Forelimb muscle (tissue), 1 donor: ENCODE results near the gene PRPF4. TPM values are rescaled to one million over a fixed set of nuclear protein-coding genes. Genes with fewer than 3 reads are reported as not detected.
"Not testable (repeated sequence)": the region's sequence is repeated elsewhere in the genome, so short reads cannot be mapped to it uniquely, and the experiment has no call there.

Experiments
- DNase-seq: peaks from one replicate; pipeline ENCODE4 v3.0.0-alpha.2; 2013; ENCODE audit warnings: low read depth
- polyA plus RNA-seq: library from polyadenylated mRNA; unstranded; fragments of 120-200 nt; gene quantifications from one replicate; pipeline ENCODE4 v1.2.1, GENCODE V29; 2013; ENCODE audit not compliant: insufficient read length

Gene PRPF4
- polyA plus RNA-seq = 16.6 TPM

DNA sequence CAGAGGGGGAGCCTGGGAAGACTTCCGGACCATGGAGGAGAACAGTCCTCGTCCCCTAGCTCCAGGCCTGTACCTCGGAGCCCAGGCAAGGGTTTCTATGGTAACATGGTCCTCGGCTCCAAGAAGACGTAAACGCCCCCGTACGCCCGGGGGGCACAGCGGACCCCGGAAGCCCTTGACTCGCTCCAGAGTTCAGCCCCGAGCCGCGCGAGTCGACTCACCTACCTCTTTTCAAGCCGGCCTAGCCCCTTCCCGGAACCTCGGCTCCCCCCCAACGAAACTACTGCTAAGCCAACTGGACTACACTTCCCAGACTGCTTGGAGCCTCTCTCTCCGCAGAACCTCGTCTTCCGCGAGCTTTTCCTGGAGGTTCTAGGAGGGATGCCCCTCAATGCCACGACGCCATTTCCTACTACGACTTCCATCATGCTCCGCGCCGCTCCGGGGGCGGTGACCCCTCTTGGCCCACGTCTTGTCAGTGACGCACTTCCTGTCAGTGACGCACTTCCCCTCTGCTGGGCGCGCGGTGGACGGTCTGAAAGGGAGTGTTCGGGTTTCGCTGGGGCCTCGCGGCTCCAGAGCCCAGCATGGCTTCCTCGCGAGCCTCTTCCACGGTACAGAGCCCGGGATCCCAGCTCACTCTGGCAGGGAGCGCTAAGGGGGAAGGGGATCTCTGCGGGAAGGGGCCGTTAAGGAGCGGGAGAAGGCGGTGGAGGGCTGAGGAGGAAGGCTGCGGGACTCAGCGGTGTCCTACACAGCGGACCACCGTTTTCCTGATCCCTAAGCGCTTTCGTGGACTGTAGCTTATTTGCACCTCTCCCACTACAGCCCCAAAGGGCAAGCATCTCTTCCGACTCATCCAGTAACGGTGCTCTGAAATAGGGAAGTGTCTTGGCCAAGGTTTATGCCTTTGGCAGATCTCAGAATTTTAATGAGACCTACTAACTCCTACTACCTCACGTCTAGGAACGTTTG lies at the start of gene PRPF4, which contains the start of gene CDC26:
Gene PRPF4 (plus strand): TSS at position 502 of the 975 bp plus-strand sequence. CDS start 86 bp downstream, at position 588.
Gene CDC26 (minus strand): TSS at position 416 of the 975 bp plus-strand sequence. CDS start 3,065 bp downstream, outside the sequence.
- DNase-seq = peak; percentile 94

DNA sequence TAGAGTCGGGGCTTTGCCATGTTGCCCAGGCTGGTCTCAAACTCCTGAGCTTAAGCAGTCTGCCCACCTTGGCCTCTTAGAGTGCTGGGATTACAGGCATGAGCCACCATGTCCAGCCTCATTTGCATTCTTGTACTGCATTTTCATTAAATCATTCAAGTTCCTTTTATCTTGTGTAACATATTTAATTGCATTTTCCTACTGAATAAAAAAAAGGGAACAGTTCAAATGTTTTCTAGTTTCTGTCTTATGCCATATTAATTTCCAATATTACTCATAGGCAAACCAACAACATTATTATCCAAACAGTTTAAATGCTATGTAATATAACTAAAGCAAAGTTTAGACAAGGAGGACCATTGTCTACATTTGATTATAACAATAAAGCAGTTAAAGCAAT lies 48.0 kb upstream of the PRPF4 start:
- no peak for DNase-seq

DNA sequence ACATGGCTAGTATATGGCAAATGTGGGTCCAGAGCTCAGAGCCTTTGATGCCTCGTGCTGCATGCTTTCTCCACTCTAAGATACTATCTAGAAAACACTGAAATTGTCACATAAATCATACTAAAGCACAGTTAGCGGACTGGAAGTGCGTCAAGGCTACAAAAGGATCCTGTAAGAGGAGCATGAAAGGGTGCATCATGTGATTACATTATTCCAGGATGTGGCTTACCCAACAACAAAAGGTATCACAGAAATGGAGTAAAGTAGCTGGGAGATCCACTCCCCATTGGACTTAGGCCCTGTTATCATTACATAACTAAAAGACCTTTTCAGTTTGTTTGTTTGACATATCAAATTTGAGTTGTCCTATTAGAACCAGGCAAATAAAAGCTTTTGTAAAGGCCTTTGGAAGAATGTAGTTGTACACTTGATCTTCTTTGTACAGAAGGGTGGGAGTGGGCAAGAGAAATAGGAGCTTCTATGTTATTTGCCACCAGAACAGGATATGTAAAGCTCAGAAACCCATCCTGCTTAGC lies 47.3 kb upstream of the PRPF4 start:
- no peak for DNase-seq

DNA sequence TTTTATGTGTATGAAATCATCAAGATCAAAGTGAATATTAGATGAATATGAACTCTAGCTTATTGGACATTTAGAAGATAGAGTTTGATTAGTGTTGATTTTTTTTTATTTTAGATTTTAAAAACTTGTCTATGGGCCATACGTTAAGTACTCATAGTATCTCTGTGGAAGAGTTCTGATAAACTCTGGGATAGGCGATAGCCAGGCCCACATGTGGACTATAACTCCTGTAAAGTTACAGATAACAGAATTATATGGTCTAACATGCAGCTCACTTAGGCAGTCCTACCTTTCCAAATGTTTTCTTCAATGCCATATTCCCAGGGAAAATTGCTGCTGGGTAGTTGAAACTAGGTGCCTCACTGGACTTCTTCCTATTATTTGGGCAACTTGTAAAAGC lies 43.8 kb upstream of the PRPF4 start:
- DNase-seq = no peak

DNA sequence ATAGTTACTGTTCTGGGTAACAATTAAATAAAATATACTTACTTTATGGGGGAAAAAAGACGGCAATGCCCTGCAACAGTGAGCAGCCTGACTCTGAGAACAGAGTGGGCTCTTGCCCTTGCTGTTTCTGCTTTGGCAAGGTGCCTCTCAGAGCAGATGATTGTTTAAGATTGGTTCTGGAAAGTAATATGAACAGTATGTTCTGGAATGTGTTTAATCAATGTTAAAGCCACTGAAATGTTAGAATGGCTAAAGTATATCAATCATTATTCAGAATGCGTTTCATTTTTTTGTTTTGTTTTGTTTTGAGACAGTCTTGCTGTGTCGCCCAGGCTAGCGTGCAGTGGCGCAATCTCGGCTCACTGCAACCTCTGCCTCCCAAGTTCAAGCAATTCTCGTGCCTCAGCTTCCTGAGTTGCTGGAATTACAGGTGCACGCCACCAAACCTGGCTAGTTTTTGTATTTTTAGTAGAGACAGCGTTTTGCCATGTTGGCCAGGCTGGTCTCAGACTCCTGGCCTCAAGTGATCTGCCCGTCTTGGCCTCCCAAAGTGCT lies 39.7 kb upstream of the PRPF4 start:
- not testable (repeated sequence) for DNase-seq

DNA sequence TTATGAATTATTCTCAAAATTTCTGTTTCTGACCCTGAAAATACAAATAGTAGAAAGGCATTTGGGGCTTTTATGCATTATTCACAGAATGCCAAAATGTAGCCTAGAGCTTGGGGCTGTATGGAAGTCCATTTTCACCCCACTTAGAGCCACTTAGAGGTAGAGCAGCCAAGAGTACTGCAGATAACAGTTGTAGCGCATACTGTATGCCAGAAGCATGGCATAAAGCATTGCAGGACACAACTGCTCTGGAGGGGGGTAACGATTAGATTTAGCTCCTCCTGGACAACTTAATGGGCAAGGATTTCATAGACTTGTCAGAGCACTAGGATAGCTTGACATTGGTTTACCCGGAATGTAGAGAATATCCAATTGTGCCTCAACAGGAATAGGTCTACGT lies 38.4 kb upstream of the PRPF4 start:
- DNase-seq = no peak

DNA sequence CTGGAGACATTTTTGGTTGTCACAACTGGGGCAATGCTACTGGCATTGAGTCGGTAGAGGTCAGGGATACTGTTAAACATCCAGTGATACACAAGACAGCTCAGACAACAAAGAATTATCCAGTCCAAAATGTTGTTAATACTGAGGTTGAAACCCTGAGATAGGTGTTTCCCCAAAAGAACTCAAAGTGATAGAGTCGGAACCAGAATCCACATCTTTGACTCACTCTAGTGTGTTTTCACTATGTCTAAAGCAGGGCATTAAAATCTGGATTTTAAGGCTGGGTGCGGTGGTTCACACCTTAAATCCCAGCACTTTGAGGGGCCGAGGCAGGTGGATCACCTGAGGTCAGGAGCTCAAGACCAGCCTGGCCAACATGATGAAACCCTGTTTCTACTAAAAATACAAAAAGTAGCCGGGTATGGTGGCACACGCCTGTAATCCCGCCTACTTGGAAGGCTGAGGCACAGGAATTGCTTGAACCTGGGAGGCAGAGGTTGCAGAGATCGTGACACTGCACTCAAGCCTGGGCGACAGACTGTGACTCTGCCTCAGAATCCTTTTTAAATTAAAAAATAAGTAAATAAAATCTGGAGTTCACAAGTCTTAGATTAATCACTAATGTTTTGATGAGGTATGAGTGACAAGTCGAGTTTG lies 37.1 kb upstream of the PRPF4 start:
- no peak for DNase-seq

DNA sequence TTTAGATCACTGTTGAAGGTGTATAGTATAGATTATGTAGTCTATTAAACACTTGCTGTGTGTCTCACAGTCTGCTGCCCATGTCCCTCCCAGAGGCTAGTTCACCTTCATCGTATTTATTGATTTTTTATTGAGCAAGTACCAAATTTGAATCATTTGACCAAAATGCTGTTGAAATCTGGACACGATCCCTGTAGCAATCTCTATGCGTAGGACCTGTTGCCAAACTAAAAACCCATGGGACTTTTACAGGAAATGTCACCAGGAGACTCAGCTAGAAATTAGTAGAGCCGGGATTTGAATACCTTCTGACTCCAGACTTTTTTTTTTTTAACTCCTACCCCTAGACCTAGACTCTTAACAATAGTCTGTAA lies 36.6 kb upstream of the PRPF4 start:
- DNase-seq = no peak

DNA sequence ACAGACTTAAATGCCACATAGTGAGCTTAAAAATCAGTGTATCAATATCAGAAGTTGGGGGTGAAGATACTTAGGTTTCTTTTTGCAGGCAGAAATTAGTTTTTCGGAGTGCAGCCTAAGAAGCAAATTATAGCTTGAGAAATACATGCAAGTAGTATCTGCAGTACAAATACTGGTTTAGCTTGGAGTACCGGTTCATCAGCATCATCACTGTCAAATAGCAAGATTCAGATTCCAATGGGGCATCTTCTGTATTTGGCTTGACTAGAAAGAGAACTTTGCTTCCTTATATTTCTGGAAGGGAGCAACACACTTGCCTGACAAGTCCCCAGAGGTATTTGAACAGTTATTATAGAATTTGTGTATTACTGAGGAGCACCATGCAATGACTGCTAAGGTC lies 34.3 kb upstream of the PRPF4 start:
- DNase-seq = no peak

DNA sequence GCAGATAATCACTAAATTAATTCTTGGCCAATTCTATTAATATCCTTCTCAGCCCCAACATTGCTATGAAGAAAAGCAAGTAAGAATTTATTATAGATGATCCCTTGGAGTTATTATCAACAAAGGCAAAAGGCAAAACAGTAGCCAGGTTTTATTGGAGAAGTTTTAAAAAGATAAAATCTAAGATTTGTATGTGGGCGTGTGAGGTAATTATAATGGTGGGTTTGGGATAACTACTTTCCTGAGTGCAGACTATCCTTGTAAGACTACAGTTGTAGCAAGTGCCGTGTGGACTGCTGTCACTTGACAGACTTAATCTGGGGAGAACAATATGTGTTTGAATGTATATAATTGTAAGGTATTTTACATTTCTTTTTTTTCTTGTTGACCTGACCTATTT lies 30.9 kb upstream of the PRPF4 start:
- no peak for DNase-seq

DNA sequence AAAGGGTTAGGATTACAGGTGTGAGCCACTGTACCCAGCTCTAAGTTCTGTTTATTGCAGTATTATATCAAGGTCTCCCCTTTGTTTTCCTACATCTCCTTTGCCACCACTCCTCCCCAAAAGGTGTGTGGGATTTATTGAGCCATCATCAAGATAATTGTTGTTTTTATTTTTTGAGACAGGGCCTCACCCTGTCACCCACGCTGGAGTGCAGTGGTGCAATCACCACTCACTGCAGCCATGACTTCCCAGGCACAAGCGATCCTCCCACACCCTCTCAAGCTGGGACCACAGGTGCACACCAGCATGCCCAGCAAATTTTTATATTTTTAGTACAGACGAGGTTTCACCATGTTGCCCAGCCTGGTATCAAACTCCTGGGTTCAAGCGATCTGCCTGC lies 29.6 kb upstream of the PRPF4 start:
- DNase-seq = no peak

DNA sequence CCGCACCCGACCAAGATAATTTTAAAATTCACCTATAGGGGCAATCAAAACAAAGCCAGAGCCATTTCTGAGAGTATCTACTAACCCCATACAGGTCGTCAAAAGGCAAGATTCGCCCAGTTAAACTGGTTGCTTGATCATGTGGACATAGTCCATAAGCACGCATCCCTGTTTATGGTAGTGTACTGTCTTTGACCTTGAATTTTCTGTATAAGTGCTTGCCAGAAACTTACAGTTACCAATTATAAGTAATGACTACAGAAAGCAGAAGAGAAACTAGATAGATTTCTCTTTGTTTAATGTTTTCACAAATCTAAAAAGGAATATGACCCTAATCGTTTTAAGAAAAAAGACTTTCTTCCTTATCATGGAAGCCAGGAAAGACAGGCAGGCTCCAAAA lies 28.5 kb upstream of the PRPF4 start:
- DNase-seq = no peak

DNA sequence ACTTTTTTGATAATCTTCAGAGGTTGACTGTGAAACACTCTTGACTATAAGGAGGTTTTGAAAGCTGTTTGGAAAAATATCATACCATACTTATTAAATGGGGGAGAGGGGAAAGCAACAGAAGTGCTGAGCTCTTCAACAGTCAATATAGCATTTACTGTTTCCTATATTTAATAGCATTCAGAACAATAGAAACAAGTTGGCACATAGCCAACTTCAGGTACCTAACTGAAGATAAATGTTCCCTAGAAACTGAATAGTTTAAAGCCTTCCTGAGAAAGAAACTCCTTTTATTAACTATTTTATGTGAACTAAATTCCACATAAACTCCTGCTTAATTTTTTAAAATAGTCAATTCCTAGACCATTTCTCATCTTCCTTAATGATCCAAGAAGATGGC lies 27.8 kb upstream of the PRPF4 start:
- no peak for DNase-seq

DNA sequence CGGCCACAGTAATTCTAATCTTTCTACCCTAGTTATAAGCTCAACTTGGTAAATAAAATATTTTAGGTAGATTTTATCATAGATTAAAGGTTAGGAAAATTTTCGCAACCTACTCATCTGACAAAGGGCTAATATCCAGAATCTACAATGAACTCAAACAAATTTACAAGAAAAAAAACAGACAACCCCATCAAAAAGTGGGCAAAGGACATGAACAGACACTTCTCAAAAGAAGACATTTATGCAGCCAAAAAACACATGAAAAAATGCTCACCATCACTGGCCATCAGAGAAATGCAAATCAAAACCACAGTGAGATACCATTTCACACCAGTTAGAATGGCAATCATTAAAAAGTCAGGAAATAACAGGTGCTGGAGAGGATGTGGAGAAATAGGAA lies 25.8 kb upstream of the PRPF4 start:
- not testable (repeated sequence) for DNase-seq

DNA sequence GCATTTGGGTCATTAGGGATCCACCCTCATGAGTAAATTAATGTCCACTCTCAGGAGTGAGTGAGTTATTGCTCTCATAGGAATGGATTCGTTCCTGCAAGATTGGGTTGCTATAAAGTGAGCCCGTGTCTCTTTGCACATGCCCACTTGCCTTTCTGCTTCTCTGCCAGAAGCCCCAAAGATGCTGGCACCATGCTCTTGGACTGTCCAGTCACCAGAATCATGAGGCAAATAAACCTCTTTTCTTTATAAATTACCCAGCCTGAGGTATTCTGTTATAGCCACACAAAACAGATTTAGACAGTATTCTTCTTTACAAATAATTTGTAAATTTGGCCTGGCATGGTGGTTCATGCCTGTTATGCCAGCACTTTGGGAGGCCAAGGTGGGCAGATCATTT lies 24.7 kb upstream of the PRPF4 start:
- DNase-seq = no peak

DNA sequence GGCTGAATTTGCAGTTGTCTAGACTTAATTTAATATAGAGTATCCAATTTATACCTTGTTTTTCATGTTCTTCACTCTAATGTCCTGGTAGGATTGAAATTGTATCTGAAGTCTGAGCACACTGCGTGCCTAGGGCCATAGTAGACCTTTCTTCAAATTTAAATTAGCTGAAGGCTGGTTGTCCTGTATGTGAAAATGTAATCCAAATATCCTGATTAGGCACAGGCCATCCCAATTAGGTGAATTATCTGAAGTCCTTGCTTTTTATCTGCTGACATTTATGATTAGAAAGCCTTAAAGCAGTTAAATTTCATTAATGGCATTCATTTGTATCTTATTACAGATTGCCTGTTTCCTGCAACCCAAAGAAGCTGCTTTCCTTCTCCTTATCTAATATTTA lies 20.5 kb upstream of the PRPF4 start:
- DNase-seq = no peak

DNA sequence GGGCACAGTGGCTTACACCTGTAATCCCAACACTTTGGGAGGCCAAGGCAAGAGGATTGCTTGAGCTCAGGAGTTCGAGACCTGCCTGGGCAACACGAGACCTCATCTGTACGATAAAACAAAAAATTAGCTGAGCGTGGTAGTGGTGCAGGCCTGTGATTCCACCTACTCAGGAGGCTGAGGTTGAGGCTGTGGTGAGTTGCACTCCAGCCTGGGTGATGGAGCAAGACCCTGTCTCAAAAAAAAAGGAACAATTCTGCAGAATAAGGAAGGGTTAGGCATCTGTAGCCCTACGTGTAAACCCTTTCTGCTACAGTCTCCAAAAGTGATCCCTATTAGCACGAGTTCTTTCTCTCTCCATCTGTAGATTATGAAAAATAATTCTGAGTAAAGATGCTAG lies 20.0 kb upstream of the PRPF4 start:
- DNase-seq = no peak

DNA sequence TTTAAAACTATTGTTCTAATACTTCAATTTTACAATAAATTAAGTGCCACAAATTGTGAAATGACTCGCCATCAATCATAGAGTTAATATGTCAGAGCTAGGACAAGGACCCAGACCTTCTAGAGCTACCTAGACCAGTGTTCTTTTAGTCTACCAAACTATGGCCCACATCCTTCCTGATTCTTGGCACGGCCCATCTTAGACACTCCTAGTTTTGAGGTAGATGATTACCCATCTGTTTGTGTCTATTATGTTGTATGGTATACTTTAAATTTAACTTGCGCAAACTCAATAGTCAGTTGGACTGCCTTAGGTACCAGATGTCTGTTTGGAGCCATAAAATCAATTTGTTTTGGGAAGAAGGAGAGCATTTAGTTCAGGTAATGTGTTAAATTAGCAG lies 17.6 kb upstream of the PRPF4 start:
- DNase-seq = no peak

DNA sequence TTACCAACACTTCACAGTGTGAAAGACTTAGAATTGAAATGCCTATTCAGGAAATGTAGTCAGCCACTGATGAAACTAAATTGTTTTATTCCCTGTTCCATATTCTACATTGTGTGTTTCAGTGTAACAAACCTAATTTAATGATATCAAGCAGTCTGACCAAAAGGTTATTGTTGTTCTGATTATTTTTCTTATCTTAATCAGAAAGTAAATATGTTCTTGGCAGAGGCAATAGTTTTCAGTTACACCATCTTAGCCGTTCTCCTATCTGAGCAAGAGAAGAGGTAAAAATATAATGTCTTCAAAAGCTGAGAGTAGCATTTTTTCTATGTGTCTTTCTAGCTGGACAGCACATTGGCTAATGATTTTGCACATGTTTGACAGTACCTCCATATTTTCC lies 17.2 kb upstream of the PRPF4 start:
- no peak for DNase-seq

DNA sequence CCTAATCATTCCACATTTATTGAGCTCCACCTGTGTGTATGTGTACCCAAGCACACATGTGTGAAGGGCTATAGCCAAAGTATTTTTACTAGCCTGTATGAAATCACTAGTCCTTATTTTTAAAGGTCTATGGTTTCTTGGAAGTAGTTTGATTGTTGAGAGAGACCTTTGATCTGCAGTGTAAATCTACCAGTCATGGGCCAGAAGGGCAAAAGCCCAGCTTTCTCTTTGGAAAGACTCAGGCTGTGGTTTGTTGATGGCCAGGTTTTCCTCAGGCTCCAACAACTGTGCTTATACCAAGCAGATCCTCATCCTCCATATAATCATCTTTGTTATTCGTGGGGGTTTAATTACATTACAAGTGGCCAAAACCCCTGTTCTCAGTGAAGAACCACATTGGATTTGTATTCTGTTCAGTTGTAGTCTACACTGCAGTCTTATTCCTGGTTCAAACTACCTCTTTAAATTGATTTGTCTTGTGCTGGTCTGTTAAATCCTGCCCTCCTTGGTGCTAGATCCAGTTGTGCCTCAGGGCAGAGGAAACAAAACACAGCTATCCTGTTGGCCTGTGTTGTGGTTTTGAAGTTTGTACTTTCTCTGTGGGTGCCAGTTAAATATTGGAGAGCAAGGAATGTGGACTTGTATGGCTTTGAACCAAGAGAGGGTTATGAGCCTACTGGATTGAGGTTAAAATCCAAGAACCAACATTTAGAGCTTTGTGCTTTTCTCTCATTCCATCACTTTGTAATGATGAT lies 13.4 kb upstream of the PRPF4 start:
- no peak for DNase-seq

DNA sequence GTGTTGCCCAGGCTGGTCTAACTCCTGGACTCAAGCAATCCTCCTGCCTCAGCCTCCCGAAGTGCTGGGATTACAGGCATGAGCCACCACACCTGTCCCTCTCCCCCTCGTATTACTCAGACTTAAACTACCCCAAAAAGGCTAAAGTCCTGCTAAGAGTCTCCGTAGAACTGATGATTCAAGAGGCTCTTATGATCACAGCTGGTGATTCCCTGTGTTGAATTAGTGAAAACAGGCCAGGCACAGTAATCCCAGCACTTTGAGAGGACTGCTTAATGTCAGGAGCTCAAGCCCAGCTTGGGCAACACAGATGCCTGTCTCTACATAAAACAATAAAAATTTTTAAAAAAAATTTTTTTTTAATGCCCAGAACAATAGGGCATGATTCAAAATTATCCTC lies 9.3 kb upstream of the PRPF4 start:
- no peak for DNase-seq
